Esophagus muscularis mucosa (tissue), 3 donors: ENCODE measurements around the gene SPECC1.

Source experiments
- EP300 ChIP-seq: sonication (generic); formaldehyde crosslinking; IDR thresholded peaks from one replicate; pipeline ENCODE4 v1.6.1; 2017; ENCODE audit warnings: antibody characterized with exemption
- TF ChIP-seq, protein P1 (sequence below), 3 experiments: fragments of 200-600 bp in 2 of 3; fragments of 450-650 bp in 1 of 3; sonication (generic) in 2 of 3; IDR thresholded peaks; one replicate each; pipeline ENCODE4 v1.5.1; 2017 to 2019; ENCODE audit warnings: antibody characterized with exemption in 3 of 3, mild to moderate bottlenecking in 2 of 3, moderate library complexity in 1 of 3

DNA sequence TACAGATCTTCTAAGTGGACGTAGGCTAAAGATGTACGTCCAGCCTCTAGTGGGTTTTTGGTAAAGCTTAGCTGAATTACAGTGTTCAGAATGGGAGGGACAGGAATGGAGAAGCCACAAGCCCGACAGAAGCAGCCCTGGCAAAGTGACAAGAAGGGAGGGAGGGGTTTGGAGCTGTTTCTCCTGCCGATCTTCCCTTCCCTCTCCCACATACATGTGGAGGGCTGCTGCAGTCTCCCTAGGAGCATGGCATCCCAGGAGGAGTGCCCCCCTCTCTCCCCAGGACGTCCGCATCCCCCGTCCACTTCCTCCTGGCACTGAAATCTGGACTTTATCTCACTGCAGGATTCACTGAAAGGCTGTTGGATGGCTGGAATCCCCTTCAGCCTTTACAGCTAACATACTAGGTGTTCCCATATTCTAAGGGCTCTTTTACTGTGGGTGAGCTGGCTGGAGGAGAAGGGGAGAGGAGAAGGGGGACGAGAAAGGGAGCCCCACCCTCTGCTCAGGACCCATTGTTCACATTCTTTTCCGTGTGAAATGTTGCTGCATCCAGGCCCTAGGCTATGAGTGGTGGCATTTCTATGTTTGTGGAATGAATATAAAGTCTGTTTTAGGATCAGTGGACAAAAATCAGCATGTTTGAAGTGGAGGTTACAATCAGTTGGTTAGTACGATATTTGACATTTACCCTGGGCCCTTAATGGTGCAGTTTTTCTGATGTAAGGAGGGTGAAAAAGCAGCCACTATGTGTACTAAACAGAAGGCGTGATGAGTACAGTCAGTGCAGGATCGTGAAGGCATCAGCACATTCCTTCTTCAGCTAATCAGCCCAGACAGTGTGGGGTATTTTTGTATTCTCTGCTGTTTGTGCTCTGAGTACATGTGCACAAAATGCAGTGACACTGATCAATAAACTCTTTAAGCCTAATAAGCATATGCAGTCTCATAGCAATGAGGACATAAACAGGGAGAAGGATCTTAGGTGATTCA, 94.6 kb downstream of the SPECC1 start:
- TF ChIP-seq, protein P1, sequence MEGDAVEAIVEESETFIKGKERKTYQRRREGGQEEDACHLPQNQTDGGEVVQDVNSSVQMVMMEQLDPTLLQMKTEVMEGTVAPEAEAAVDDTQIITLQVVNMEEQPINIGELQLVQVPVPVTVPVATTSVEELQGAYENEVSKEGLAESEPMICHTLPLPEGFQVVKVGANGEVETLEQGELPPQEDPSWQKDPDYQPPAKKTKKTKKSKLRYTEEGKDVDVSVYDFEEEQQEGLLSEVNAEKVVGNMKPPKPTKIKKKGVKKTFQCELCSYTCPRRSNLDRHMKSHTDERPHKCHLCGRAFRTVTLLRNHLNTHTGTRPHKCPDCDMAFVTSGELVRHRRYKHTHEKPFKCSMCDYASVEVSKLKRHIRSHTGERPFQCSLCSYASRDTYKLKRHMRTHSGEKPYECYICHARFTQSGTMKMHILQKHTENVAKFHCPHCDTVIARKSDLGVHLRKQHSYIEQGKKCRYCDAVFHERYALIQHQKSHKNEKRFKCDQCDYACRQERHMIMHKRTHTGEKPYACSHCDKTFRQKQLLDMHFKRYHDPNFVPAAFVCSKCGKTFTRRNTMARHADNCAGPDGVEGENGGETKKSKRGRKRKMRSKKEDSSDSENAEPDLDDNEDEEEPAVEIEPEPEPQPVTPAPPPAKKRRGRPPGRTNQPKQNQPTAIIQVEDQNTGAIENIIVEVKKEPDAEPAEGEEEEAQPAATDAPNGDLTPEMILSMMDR (IDR thresholded peaks at IDR 0.05): no peak
- no peak for TF ChIP-seq EP300
